Forelimb muscle (tissue), 1 donor: ENCODE results near the gene ACP5. TPM values are rescaled to one million over a fixed set of nuclear protein-coding genes. Genes with fewer than 3 reads are reported as not detected.
"Not testable (repeated sequence)": the region's sequence is repeated elsewhere in the genome, so short reads cannot be mapped to it uniquely, and the experiment has no call there.

ENCODE experiments used
- DNase-seq: peaks from one replicate; pipeline ENCODE4 v3.0.0-alpha.2; 2013; ENCODE audit warnings: low read depth
- polyA plus RNA-seq: library from polyadenylated mRNA; unstranded; fragments of 120-200 nt; gene quantifications from one replicate; pipeline ENCODE4 v1.2.1, GENCODE V29; 2013; ENCODE audit not compliant: insufficient read length

Gene ACP5
- polyA plus RNA-seq, result 1.1 TPM

GRCh38 chr19:11577451-11578257 is at the start of gene ACP5:
ACP5 (minus strand) TSS chr19:11577645; CDS start chr19:11577317, 328 bp downstream.
- no peak for DNase-seq

- no peak for DNase-seq
These were observed 48.8 kb upstream of the ACP5 start for GRCh38 chr19:11626252-11626651.

- DNase-seq, result no peak
These were observed 46.6 kb upstream of the ACP5 start for GRCh38 chr19:11624069-11624463.

GRCh38 chr19:11622401-11622800 is 45.0 kb upstream of the ACP5 start:
- DNase-seq, result not testable (repeated sequence)

GRCh38 chr19:11620553-11620952 is 43.1 kb upstream of the ACP5 start:
- DNase-seq, result no peak

GRCh38 chr19:11617180-11618062 is 40.0 kb upstream of the ACP5 start:
- no peak for DNase-seq

GRCh38 chr19:11612816-11613511 is 35.5 kb upstream of the ACP5 start:
- no peak for DNase-seq

- no peak for DNase-seq
These were observed 34.3 kb upstream of the ACP5 start for GRCh38 chr19:11611730-11612129.

GRCh38 chr19:11606484-11606883 is 29.0 kb upstream of the ACP5 start:
- no peak for DNase-seq

GRCh38 chr19:11599704-11600103 is 22.3 kb upstream of the ACP5 start:
- not testable (repeated sequence) for DNase-seq

- DNase-seq, result no peak
These were observed 21.3 kb upstream of the ACP5 start for GRCh38 chr19:11598746-11599145.

GRCh38 chr19:11598103-11598483 is 20.6 kb upstream of the ACP5 start:
- no peak for DNase-seq

GRCh38 chr19:11597202-11598102 is 20.0 kb upstream of the ACP5 start, which contains the start of gene ZNF627:
ZNF627 (plus strand) TSS chr19:11597483; CDS start chr19:11597628, 145 bp downstream.
- peak; percentile 95 for DNase-seq

- DNase-seq, result no peak
These were observed 18.7 kb upstream of the ACP5 start for GRCh38 chr19:11596156-11596555.

- no peak for DNase-seq
These were observed 16.6 kb upstream of the ACP5 start for GRCh38 chr19:11594084-11594483.

GRCh38 chr19:11587975-11588631 is 10.7 kb upstream of the ACP5 start:
- DNase-seq, result no peak

GRCh38 chr19:11587302-11587974 is 10.0 kb upstream of the ACP5 start:
- peak; percentile 41 for DNase-seq

GRCh38 chr19:11586331-11586730 is 8.9 kb upstream of the ACP5 start:
- no peak for DNase-seq

GRCh38 chr19:11581740-11582139 is 4.3 kb upstream of the ACP5 start:
- no peak for DNase-seq

- no peak for DNase-seq
These were observed 2.7 kb upstream of the ACP5 start for GRCh38 chr19:11580116-11580515.
